Measurements from ENCODE around the gene LRRN2.
A peak's percentile ranks its signal among the peaks of the same experiment; 100 is the strongest.

Gene LRRN2

DNA sequence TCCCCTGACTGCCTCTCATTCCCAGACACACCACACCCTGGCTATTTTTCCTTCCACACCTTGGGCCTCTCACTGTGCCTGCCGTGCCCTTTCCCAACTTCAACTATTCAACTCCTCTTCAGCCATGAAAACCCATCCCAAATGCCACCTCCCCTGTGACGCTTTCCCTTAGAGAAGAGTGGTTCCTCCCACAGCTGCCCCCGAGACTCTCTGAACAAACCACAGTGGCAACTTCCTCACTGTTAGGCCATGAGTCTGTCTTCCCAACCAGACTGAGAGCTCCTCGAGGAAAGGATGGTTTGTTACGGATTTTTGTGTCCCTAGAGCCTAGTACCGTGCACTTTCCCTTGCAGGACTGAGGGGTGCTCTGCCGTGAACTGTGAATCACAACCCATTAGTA, 59.2 kb downstream of the LRRN2 start:
- no peak for DNase-seq

- DNase-seq = no peak
Measured at GRCh38 chr1:204624631-204625216, 60.8 kb downstream of the LRRN2 start.

DNA sequence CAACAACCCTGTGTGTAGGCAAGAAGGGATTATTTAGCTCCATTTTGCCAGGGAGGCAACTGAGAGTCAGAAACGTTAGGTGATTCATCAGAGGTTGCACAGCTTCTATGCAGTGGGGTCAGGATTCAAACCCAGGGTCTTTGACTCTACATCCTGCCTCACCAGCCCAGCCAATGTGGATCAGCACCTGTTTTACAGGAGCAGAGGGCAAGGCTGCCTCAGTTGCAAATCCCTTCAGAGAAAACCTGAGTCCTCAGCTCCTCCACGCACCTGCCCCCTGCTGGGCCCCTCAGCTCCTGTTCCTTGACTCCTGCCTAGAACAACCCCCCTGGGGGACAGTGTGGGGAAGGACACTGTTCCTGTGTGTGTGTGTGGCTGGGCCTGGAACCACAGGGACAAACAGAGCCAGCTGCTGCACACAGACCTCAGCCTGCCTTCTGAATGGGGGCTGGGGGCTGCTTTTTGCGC, 61.6 kb downstream of the LRRN2 start:
- DNase-seq = peak; percentile 32

DNA sequence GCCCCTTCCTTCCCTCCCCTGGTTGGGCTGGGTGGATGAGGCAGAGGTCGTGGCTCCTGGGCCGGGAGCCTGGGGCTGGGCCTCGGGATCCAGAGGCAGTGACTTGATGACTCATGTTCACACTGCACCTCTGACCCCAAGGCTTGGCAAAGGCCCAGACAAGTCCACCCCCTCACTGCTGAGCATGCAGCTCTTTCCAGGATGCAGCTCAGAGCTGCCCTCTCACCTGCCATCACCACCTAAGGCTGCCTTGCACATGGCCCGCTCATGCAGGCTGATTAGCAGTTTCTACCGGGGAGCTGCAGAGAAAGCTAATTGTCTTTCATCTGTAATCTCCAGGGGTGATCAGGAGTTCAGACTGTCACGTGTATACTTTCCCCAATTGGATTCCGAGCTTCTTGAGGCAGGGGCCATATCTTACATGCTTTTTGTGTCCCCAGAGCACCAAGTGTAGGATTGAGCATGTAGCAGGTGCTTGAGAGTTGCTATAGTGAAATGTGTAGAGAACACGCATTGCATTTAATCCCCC, 62.1 kb downstream of the LRRN2 start:
- peak; percentile 5 for DNase-seq

DNA sequence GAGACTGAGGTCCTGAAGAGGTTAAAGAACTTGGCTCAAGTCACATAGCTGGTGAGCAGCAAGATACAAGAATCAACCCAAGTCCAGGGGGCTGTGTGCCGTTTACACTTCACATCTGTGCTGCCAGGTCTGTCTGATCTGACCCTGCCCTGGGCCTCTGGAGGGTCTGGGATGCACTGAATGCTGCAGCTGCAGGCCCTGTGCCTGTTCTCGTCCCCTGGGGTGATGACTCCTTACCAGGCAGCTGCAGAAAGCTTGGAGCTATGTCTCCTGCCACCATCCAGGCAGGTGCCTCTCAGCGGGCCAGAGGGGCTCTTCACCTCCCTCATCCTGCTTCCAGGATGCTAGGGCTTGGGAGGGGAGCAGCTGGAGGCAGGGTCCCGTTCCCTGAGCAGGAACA, 63.5 kb downstream of the LRRN2 start:
- DNase-seq = no peak

DNA sequence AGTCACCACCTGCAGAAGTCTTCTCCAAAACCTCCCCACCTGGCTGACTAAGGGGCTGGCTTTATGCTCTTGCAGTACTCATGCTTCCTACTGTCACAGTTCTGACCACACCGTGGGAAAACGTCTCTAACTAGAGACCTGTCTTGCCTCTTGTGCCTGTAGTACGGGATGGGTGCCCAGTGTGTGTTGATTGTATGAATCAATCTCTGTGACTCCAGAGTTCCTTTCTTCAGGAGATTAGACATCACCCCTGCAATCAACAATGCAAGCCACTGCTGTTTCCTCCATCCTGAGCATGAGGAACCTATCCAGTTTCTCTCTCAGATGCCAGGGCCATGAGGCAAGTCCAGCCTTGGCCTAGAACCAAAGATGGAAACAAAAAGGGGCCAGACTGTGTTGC, 64.1 kb downstream of the LRRN2 start:
- DNase-seq = no peak

DNA sequence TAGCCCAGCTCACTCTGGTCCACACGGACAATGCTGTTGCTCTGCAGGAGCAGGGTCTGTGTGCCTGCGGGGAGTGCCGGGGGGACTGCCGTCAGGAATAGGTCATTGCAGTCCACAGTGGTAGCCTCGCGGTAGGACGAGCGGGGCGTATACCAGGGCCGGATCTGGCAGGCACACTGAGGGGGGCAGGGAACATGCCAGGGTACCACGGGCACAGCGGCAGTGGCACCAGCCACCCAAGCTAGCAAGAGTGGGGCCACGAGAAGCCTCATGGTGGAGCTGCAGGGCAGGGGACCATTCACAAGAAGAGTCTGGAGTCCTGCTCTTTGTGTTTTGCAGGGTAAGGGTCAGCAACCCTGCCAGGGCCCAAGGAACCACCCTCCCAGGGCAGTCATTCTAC, 65.8 kb downstream of the LRRN2 start:
- no peak for DNase-seq

- DNase-seq = no peak
Measured at GRCh38 chr1:204618148-204618760, 67.3 kb downstream of the LRRN2 start.

GRCh38 chr1:204617256-204618147, 68.0 kb downstream of the LRRN2 start:
- no peak for DNase-seq

DNA sequence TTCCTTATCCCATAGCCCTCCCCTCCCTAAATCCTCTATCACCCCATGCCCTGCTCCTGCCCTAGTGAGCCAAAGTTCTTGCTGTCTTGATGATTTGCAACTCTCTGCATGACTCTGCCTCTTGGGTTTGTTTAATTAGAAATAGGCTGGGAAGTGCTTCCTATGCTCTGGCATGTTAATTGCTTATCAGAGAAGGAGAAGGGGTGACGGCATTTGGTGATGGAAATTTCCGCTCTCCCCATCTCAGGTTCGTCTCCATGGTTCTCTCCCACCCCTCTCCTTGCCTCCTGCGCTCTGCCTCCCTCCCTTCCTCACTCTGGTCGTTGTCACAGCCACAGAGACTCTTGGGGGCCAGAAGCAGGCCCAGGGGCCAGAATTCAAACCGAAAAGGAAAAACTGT, 68.9 kb downstream of the LRRN2 start:
- DNase-seq = no peak

- no peak for DNase-seq
Measured at GRCh38 chr1:204615881-204616280, 69.7 kb downstream of the LRRN2 start.

- DNase-seq = no peak
Measured at GRCh38 chr1:204613636-204614035, 71.9 kb downstream of the LRRN2 start.

DNA sequence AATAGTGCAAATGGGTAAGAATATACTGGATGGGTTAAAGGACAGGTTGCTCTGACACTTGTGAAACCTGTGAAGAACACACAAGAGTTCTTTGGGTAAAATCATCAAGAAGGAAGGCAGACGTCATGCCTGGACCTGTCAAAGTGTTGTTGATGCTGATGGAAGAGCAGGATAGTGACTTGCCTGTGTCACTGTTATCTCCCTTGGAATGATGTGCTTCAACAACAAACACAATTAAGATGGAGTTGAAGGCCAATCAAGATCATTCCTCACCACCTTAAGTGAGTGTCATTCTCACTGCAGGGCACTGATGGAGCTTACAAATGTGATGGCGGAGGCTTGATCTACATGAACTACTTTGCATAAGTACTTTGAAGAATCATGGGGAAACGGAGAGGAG, 73.2 kb downstream of the LRRN2 start:
- DNase-seq = no peak

- DNase-seq = no peak
Measured at GRCh38 chr1:204611036-204611435, 74.5 kb downstream of the LRRN2 start.

- no peak for DNase-seq
Measured at GRCh38 chr1:204607910-204608309, 77.6 kb downstream of the LRRN2 start.

DNA sequence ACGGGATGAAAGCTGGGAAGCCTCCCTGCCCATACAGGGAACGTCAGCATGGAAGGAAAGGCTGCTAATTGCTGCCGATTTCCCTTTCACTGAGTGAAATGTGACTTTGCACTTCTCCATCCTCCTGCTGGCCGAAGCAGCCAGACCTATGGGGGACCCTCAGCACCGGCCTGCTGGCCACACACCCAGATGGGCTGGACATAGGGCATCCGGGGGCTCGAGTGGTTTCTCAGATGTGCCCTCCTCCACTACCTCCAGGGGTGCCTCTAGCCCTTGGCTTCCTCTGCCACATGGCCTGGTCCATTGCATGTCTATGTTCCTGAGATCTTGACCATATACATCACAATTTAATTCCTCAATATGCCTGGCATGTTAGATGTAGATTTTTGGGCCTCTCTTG, 79.7 kb downstream of the LRRN2 start:
- DNase-seq = no peak

- no peak for DNase-seq
Measured at GRCh38 chr1:204602871-204603542, 82.5 kb downstream of the LRRN2 start.

DNA sequence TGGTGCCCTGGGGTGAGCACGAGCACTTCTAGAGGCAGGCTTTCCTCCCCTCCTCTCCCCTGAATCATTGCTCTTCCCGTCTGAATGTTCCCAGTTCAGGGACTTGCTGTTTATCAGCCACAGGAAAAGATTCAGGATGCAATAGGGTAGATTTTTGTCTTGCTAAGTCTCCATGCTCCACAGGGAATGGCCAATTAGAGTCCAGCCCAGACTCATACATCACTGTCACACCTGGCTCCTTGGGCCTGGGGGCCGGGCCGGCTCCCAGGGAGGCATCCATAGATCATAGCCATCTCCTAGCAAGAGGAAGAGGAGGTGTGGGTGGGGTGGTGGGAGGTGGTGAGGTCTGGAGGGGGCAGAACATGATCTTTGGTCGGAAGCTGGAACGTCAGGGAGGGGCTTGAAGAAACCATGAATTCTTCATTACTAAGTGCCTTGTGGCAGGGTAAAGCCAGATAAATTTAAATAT, 83.4 kb downstream of the LRRN2 start:
- DNase-seq = no peak

GRCh38 chr1:204600968-204601367, 84.6 kb downstream of the LRRN2 start:
- no peak for DNase-seq

DNA sequence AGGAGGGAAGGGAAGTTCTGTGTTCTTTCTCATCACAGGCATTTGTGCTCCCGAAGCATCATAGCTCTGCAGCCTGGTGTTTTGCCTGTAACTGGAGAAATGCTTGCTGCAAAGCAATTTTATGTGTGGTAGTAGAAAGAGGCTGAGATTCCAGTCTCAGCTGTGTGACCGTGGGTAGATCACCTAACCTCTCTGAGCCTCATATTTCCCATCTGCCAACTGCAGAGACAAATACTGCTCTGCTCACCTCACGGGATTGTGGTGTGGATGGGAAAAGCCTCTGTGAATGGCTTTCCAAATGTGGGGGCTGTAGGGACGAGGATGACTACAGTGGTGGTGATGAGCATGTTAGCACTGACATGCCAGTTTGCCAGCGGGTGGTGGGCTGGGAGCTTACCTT, 85.3 kb downstream of the LRRN2 start:
- no peak for DNase-seq

DNA sequence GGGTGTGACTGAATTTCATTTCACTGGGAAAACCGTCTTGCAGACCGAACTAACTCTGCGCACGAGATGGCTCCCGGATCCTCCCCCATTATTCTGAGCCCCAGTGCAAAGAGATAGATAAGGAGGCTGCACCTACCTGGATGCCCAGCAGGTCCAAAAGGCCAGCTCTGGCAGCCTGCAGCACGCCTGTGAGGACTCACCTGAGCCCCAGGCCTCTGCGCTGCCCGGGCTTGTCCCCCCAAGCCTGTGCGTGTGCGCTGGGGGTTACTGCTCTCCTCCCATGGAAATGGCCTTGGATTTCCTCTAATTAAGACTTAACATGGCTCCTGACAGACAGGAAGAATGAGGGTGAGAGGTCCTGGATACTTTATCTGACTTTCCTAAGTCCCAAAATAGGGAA, 85.9 kb downstream of the LRRN2 start:
- no peak for DNase-seq

DNA sequence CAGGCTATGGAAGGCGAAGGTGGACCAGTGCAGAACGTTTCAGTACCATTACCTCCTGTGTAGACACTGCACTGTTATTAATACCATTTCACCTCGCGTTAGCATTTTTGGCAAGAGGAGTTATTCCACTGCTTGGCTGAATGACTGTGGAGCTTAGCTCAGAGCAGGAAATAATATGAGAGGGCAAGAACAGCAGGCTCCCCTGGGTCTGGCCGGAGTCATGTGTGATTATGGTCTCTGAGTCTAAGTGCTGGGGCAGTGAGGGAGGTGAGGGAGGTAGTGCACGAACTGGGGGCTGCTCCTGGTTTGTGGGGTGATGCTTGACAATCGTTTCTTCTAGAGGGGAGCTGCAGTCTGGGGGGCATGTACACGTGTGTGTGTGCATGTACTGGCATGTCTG, 86.4 kb downstream of the LRRN2 start:
- no peak for DNase-seq

DNA sequence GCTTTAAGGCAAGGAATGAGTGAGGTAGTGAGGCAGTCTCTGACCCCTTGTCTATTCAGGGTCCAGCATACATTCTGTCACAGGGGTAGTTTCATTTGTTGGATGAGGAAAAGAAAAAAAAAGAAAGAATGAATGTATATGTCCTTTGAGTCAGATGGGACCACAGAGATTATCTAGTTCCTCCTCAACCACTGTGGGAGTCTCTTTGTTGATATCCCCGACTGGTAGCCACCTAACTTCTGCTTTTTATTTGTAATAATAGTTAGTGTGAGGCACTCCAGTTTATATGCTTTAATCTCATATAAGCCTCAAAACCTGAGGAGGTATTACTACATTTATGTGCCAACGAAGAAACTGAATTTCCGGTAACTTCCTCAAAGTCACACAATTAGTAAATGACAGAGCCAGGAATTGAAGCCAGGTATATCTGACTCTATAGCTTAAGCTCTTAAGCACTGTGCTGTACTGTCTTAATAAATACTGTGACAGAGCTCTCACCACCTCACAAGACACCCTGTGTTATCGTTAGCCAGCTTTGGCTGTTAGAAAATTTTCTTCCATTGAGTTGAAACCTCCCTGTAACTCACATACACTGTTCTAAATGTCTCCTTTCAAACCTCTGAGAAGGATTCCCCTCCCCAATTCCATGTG, 87.1 kb downstream of the LRRN2 start:
- no peak for DNase-seq
